ENCODE results near the gene TOR2A. TPM values are rescaled to one million over a fixed set of nuclear protein-coding genes. Genes with fewer than 3 reads are reported as not detected.

TOR2A gene
- total RNA-seq, 1 experiment from 2014 or later = 8.4 TPM

- Mint-ChIP-seq H3K27me3 (ENCODE audit: insufficient read depth, unreplicated experiment) (no peaks in the 10 kb centered on the region), H3K9me3 (ENCODE audit: unreplicated experiment) (no peaks in the 10 kb centered on the region), H3K36me3 (ENCODE audit: insufficient read depth, unreplicated experiment) (no peaks in the 10 kb centered on the region), H3K4me1 (ENCODE audit: insufficient read depth, unreplicated experiment) (no peaks in the 10 kb centered on the region), H3K27ac (ENCODE audit: low read depth, unreplicated experiment) (no peak overlapping the region), H3K4me3 (ENCODE audit: unreplicated experiment) (peak overlapping the region; percentile 33)
- no peak for TF ChIP-seq CTCF (IDR thresholded peaks at IDR 0.05; ENCODE audit: unreplicated experiment)
- peak; percentile 38 for DNase-seq (ENCODE audit: unreplicated experiment)
- intact Hi-C loops (cut with micrococcal nuclease) = loop anchor here (1.0 kb wide), 2 partner anchors 46 to 180 kb away; no protein-coding TSS in a partner anchor
- CTCF ChIA-PET = interaction anchor here (0.8 to 3.2 kb wide), 10 partner anchors 11 to 189 kb away, joined by 3 to 14 read pairs (median 4); partner anchors contain the start of gene CDK9
- BruUV-seq (replicated peaks) = no TSS peak
- POLR2A ChIA-PET = interaction anchor here (0.6 to 3.8 kb wide), 22 partner anchors 12 to 181 kb away, joined by 3 to 50 read pairs (median 5); partner anchors contain the start of genes CDK9, FPGS, PTRH1 and ST6GALNAC4
Measured at GRCh38 chr9:127739614-127740330, 4.7 kb upstream of the TOR2A start.

- intact Hi-C loops (cut with micrococcal nuclease) = no loop called here
- ChIA-PET CTCF (interaction anchor here (0.6 to 3.2 kb wide), 4 partner anchors 46 to 317 kb away, joined by 3 to 14 read pairs (median 8); no protein-coding TSS in a partner anchor), POLR2A (interaction anchor here (3.8 kb wide), 1 partner anchor 31 kb away, joined by 50 read pairs; no protein-coding TSS in a partner anchor)
- TF ChIP-seq CTCF (IDR thresholded peaks at IDR 0.05; ENCODE audit: unreplicated experiment) = no peak
- H3K27me3 Mint-ChIP-seq (ENCODE audit: insufficient read depth, unreplicated experiment) = no peaks in the 10 kb centered on the region
- H3K4me3 Mint-ChIP-seq (ENCODE audit: unreplicated experiment) = no peak overlapping the region
- BruUV-seq (replicated peaks) = no TSS peak
- DNase-seq (ENCODE audit: unreplicated experiment) = no peak
- H3K36me3 Mint-ChIP-seq (ENCODE audit: insufficient read depth, unreplicated experiment) = no peaks in the 10 kb centered on the region
- H3K9me3 Mint-ChIP-seq (ENCODE audit: unreplicated experiment) = no peaks in the 10 kb centered on the region
- H3K4me1 Mint-ChIP-seq (ENCODE audit: insufficient read depth, unreplicated experiment) = no peaks in the 10 kb centered on the region
- no peak overlapping the region for H3K27ac Mint-ChIP-seq (ENCODE audit: low read depth, unreplicated experiment)
Measured at GRCh38 chr9:127738666-127739065, 3.6 kb upstream of the TOR2A start.

GRCh38 chr9:127735530-127736185 is 564 bp upstream of the TOR2A start:
- Mint-ChIP-seq H3K27ac (ENCODE audit: low read depth, unreplicated experiment) (peak overlapping the region; percentile 22), H3K4me1 (ENCODE audit: insufficient read depth, unreplicated experiment) (no peaks in the 10 kb centered on the region), H3K27me3 (ENCODE audit: insufficient read depth, unreplicated experiment) (no peaks in the 10 kb centered on the region), H3K9me3 (ENCODE audit: unreplicated experiment) (no peaks in the 10 kb centered on the region), H3K36me3 (ENCODE audit: insufficient read depth, unreplicated experiment) (peaks cover 6% of the 10 kb centered on the region), H3K4me3 (ENCODE audit: unreplicated experiment) (peak overlapping the region; percentile 74)
- TF ChIP-seq CTCF (IDR thresholded peaks at IDR 0.05; ENCODE audit: unreplicated experiment) = no peak
- ChIA-PET POLR2A (interaction anchor here (0.7 to 1.9 kb wide), 16 partner anchors 10 to 202 kb away, joined by 3 to 37 read pairs (median 6); partner anchors contain the start of genes CDK9, DPM2, PTRH1 and ST6GALNAC6), CTCF (interaction anchor here (0.7 to 4.2 kb wide), 27 partner anchors 10 to 352 kb away, joined by 3 to 53 read pairs (median 5); partner anchors contain the start of genes CDK9, PTRH1 and TTC16)
- BruUV-seq (replicated peaks) = no TSS peak
- intact Hi-C loops (cut with micrococcal nuclease) = loop anchor here (1.0 kb wide), 3 partner anchors 50 to 186 kb away; no protein-coding TSS in a partner anchor
- no peak for DNase-seq (ENCODE audit: unreplicated experiment)
